Endothelial cell of umbilical vein (primary cell): ENCODE measurements around the gene SDF4. TPM values are rescaled to one million over a fixed set of nuclear protein-coding genes. Genes with fewer than 3 reads are reported as not detected.

Experiments used
- BruUV-seq: library from RNA; stranded (reverse); fragments of 400-500 nt; replicated peaks from 2 replicates; lab custom pipeline; 2021; lab: Mats Ljungman, UMichigan
- CTCF ChIA-PET: fragments of 300-600, 350-600 bp; sonication (Branson Sonifier 250); formaldehyde crosslinking; loops from one replicate; lab custom pipeline; 2021; ENCODE audit warnings: antibody characterized with exemption, inconsistent platforms; lab: Charles Lee
- POLR2A ChIA-PET: fragments of 300-600, 350-600 bp; sonication (Branson Sonifier 250); formaldehyde crosslinking; loops from one replicate; lab custom pipeline; 2021; ENCODE audit warnings: antibody characterized with exemption, inconsistent platforms; lab: Charles Lee
- DNase-seq: peaks from one replicate; pipeline ENCODE4 v3.0.0-alpha.2; 2011; ENCODE audit warnings: low read depth, low spot score
- FAIRE-seq: peaks from 2 replicates; lab custom pipeline; 2011; peaks lifted over from hg19 to GRCh38; lab: Jason Lieb, UNC
- H2AFZ ChIP-seq: 2 replicates; pipeline ENCODE4 v1.6.0; 2012; ENCODE audit warnings: low read depth, low read length, control low read depth, inconsistent platforms
- H3K27ac ChIP-seq: 2 replicates; pipeline ENCODE4 v1.5.1; 2011; ENCODE audit warnings: low read depth, mild to moderate bottlenecking, control low read depth, low read length, moderate library complexity; ENCODE audit not compliant: insufficient read depth
- H3K27me3 ChIP-seq, 2 experiments: 2 replicates each; pipeline versions ENCODE4 v1.6.0 to v1.6.1; 2011; ENCODE audit warnings: low read length in 2 of 2, mixed read lengths in 1 of 2; ENCODE audit not compliant: control insufficient read depth in 2 of 2, insufficient read depth in 2 of 2
- H3K36me3 ChIP-seq, 2 experiments: 2 replicates in 1 of 2; 3 replicates in 1 of 2; pipeline ENCODE4 v1.5.1; 2011; ENCODE audit warnings: low read length in 2 of 2, mild to moderate bottlenecking in 1 of 2, moderate library complexity in 1 of 2; ENCODE audit not compliant: control insufficient read depth in 2 of 2, insufficient read depth in 2 of 2; ENCODE audit errors: extremely low read depth in 1 of 2
- H3K4me1 ChIP-seq: 3 replicates; pipeline ENCODE4 v1.5.1; 2011; ENCODE audit warnings: mild to moderate bottlenecking, low read length; ENCODE audit not compliant: control insufficient read depth, insufficient read depth; ENCODE audit errors: extremely low read depth
- H3K4me2 ChIP-seq: 2 replicates; pipeline ENCODE4 v1.6.1; 2011; ENCODE audit warnings: low read length, control low read depth, mixed read lengths; ENCODE audit not compliant: insufficient read depth
- H3K4me3 ChIP-seq, 3 experiments: fragments of 200-600 bp in 1 of 3; sonication (generic), shearing (Covaris generic) in 1 of 3; replicated peaks in 1 of 3; 2 replicates each; pipeline ENCODE4 v1.5.1; 2011 to 2016; ENCODE audit warnings: control low read depth in 3 of 3, low read length in 3 of 3, mild to moderate bottlenecking in 2 of 3, inconsistent platforms in 1 of 3, low read depth in 1 of 3, moderate library complexity in 1 of 3; ENCODE audit not compliant: insufficient read depth in 1 of 3
- H3K79me2 ChIP-seq: 2 replicates; pipeline ENCODE4 v1.6.0; 2012; ENCODE audit warnings: low read length, inconsistent platforms; ENCODE audit not compliant: control insufficient read depth, insufficient read depth
- H3K9ac ChIP-seq: replicated peaks from 2 replicates; pipeline ENCODE3; 2011; ENCODE audit warnings: low read length, control low read depth; ENCODE audit not compliant: insufficient read depth; ENCODE audit errors: extremely low read depth
- H3K9me1 ChIP-seq: replicated peaks from 3 replicates; pipeline ENCODE4 v1.6.0; 2011; ENCODE audit warnings: mild to moderate bottlenecking, low read length; ENCODE audit not compliant: control insufficient read depth, insufficient read depth; ENCODE audit errors: extremely low read depth
- H3K9me3 ChIP-seq: replicated peaks from 2 replicates; pipeline ENCODE4 v1.5.1; 2012; ENCODE audit warnings: low read length, inconsistent platforms; ENCODE audit not compliant: control insufficient read depth, insufficient read depth
- H4K20me1 ChIP-seq: replicated peaks from 2 replicates; pipeline ENCODE3; 2011; ENCODE audit warnings: mild to moderate bottlenecking, low read length; ENCODE audit not compliant: control insufficient read depth, insufficient read depth; ENCODE audit errors: extremely low read depth
- CTCF ChIP-seq, 2 donors: IDR thresholded peaks; 1 replicate in 1 of 2; 2 replicates in 1 of 2; pipeline ENCODE4 v1.5.1; 2011; ENCODE audit warnings: low read length in 2 of 2, mild to moderate bottlenecking in 2 of 2, moderate library complexity in 2 of 2, control low read depth in 1 of 2, inconsistent platforms in 1 of 2, low read depth in 1 of 2; ENCODE audit not compliant: insufficient read depth in 1 of 2; ENCODE audit errors: extremely low read depth in 1 of 2
- GATA2 ChIP-seq: IDR thresholded peaks from 2 replicates; pipeline ENCODE4 v1.7.0; 2011; ENCODE audit warnings: low read depth, mild to moderate bottlenecking, moderate library complexity, mixed read lengths, low read length; ENCODE audit not compliant: insufficient read length, insufficient read depth
- MAX ChIP-seq: IDR thresholded peaks from 2 replicates; pipeline ENCODE4 v1.6.1; 2011; ENCODE audit not compliant: insufficient read depth, insufficient read length
- POLR2A ChIP-seq: IDR thresholded peaks from 2 replicates; pipeline ENCODE4 v1.6.1; 2012; ENCODE audit warnings: low read depth, mild to moderate bottlenecking, control low read depth, low read length
- POLR2AphosphoS5 ChIP-seq: IDR thresholded peaks from 2 replicates; pipeline ENCODE4 v1.6.1; 2012; ENCODE audit warnings: low read depth, mild to moderate bottlenecking, control low read depth, low read length, moderate library complexity; ENCODE audit not compliant: insufficient read depth
- dilution Hi-C: fragments of 300-500 bp; cut with MboI; formaldehyde crosslinking; loops from one replicate; pipeline ENCODE4 v1.15.0; 2019; ENCODE audit warnings: low sequenced_read_pairs; ENCODE audit not compliant: extremely low pct_ligation_motif_present
- intact Hi-C: fragments of 100-400 bp; cut with micrococcal nuclease; formaldehyde crosslinking; loops from one replicate; pipeline ENCODE4 v1.10.0; 2022
- polyA plus RNA-seq, 4 experiments: library from polyadenylated mRNA; depleted of rRNA in 3 of 4; stranded (reverse) in 3 of 4; unstranded in 1 of 4; fragments of >200 nt; gene quantifications; 2 replicates each; pipeline versions ENCODE4 v1.2.1 to v1.2.3, GENCODE V29; 2011 to 2012; ENCODE audit warnings: missing spikeins in 1 of 4
- total RNA-seq: library from RNA; stranded (reverse); gene quantifications from 2 replicates; pipeline ENCODE4 v1.2.3, GENCODE V29; 2021

SDF4 gene
- total and polyA plus RNA-seq, 2 donors (not counting 3 experiments of a cell fraction or from before 2014, with no cell fraction given) = 175 to 185 TPM

GRCh38 chr1:1183833-1184775 is 47.7 kb downstream of the SDF4 start:
- Histone ChIP-seq H3K9me3 (no peaks in the 10 kb centered on the region), H3K9me1 (no peaks in the 10 kb centered on the region), H3K4me3 (no peak overlapping the region), H3K27me3 (peaks cover 0 to 6% of the 10 kb centered on the region in 2 experiments), H3K36me3 (no peaks in the 10 kb centered on the region), H3K27ac (no peak overlapping the region), H3K9ac (no peak overlapping the region), H3K4me2 (no peak overlapping the region), H3K4me1 (no peaks in the 10 kb centered on the region), H2AFZ (no peak overlapping the region), H4K20me1 (no peaks in the 10 kb centered on the region), H3K79me2 (no peaks in the 10 kb centered on the region)
- no TSS peak for BruUV-seq
- ChIA-PET POLR2A (no interaction called here), CTCF (no interaction called here)
- intact Hi-C loops (no loop called here), dilution Hi-C loops (no loop called here)
- DNase-seq (no peak), FAIRE-seq (no peak)
- TF ChIP-seq POLR2AphosphoS5 = no peak
- TF ChIP-seq POLR2A = no peak
- no peak for TF ChIP-seq MAX

- no peaks in the 10 kb centered on the region for H3K79me2 ChIP-seq
- FAIRE-seq (no peak), DNase-seq (no peak)
- BruUV-seq = no TSS peak
- H3K36me3 ChIP-seq = no peaks in the 10 kb centered on the region
- H3K4me2 ChIP-seq = no peak overlapping the region
- H3K9me3 ChIP-seq = no peaks in the 10 kb centered on the region
- no peak overlapping the region for H3K9ac ChIP-seq
- TF ChIP-seq GATA2 = no peak
- TF ChIP-seq MAX = no peak
- TF ChIP-seq CTCF (IDR thresholded peaks at IDR 0.05; ENCODE audit: extremely low read depth in 1 of 2, insufficient read depth in 1 of 2, low read depth in 1 of 2, low read length in 2 of 2) = no peak
- H4K20me1 ChIP-seq = no peaks in the 10 kb centered on the region
- no peaks in the 10 kb centered on the region for H3K27me3 ChIP-seq
- no peaks in the 10 kb centered on the region for H3K9me1 ChIP-seq
- H2AFZ ChIP-seq = no peak overlapping the region
- H3K4me3 ChIP-seq = no peak overlapping the region
- H3K27ac ChIP-seq = no peak overlapping the region
- H3K4me1 ChIP-seq = no peaks in the 10 kb centered on the region
- intact Hi-C loops = no loop called here
- dilution Hi-C loops = no loop called here
- ChIA-PET CTCF (no interaction called here), POLR2A (no interaction called here)
These were observed 48.5 kb downstream of the SDF4 start for GRCh38 chr1:1183221-1183747.
